Ovary (tissue), 9 donors: ENCODE measurements around the gene LMAN2. TPM values are rescaled to one million over a fixed set of nuclear protein-coding genes. Genes with fewer than 3 reads are reported as not detected.

Experiments used
- DNase-seq, 5 donors: peaks; one replicate each; pipeline ENCODE4 v3.0.0-alpha.2; 2019 to 2020
- H3K27ac ChIP-seq, 2 donors: fragments of 200-600 bp; one replicate each; pipeline versions ENCODE4 v1.5.1 to v1.8.0; 2019 to 2022
- H3K27me3 ChIP-seq: fragments of 200-600 bp; one replicate; pipeline ENCODE4 v1.8.0; 2022
- H3K36me3 ChIP-seq: fragments of 200-600 bp; sonication (generic); one replicate; pipeline ENCODE4 v1.5.1; 2019
- H3K4me1 ChIP-seq: one replicate; pipeline ENCODE4 v1.8.1; 2013; ENCODE audit warnings: mild to moderate bottlenecking, moderate library complexity; ENCODE audit not compliant: insufficient read depth
- H3K4me3 ChIP-seq: fragments of 200-600 bp; sonication (generic); one replicate; pipeline ENCODE4 v1.5.1; 2017
- H3K9me3 ChIP-seq, 2 donors: fragments of 200-600 bp in 1 of 2; sonication (generic) in 1 of 2; one replicate each; pipeline versions ENCODE4 v1.5.1 to v1.8.1; 2013 to 2019; ENCODE audit warnings: mild to moderate bottlenecking in 1 of 2, moderate library complexity in 1 of 2
- CTCF ChIP-seq, 3 donors: fragments of 450-650 bp in 2 of 3; fragments of 200-600 bp in 1 of 3; IDR thresholded peaks; one replicate each; pipeline versions ENCODE4 v1.5.1 to v1.8.0; 2016 to 2022; ENCODE audit warnings: antibody characterized with exemption in 3 of 3, mild to moderate bottlenecking in 1 of 3
- EP300 ChIP-seq: sonication (generic); formaldehyde crosslinking; IDR thresholded peaks from one replicate; pipeline ENCODE4 v1.6.1; 2017; ENCODE audit warnings: antibody characterized with exemption
- POLR2A ChIP-seq: fragments of 450-650 bp; IDR thresholded peaks from one replicate; pipeline ENCODE4 v1.6.1; 2017; ENCODE audit warnings: antibody characterized with exemption, mild to moderate bottlenecking, moderate library complexity
- WGBS, 3 donors: extraction: QIAGEN DNeasy Blood & Tissue Kit in 1 of 3; methylation state at CpG; one replicate each; pipeline versions ENCODE4 v1.1.5 to v1.1.7; 2013 to 2017; 5-methylcytosine and 5-hydroxymethylcytosine counted together
- intact Hi-C, 4 donors: fragments of 100-400 bp; cut with DNase I; formaldehyde crosslinking; loops; one replicate each; pipeline versions ENCODE4 v1.11.0 to v1.15.1; 2022 to 2023
- polyA plus RNA-seq, 2 donors: library from polyadenylated mRNA; stranded (reverse); fragments of 200-250 nt in 1 of 2; fragments of 350-450 nt in 1 of 2; fragmentation: Illumina TruSeq in 1 of 2; extraction: RNeasy Lipid Tissue Mini Kit (QIAGEN cat#74804) in 1 of 2; gene quantifications; one replicate each; pipeline ENCODE4 v1.2.3, GENCODE V29; 2013 to 2014
- total RNA-seq, 7 donors: library from RNA; depleted of rRNA in 2 of 7; stranded (reverse); fragments of >200 nt in 2 of 7; fragmentation: NEBNext Ultra II Directional in 3 of 7; extraction: Animal tissue kit (Norgen Biotek cat#: 25700) in 3 of 7; gene quantifications; one replicate each; pipeline versions ENCODE4 v1.1.0 to v1.2.4, GENCODE V29; 2016 to 2023
- donor health status: DM: no; HTN: no; CAD: no; lungs with moderate emphysema.
- donor health status: DM: no; HTN: no; CAD: no.
- donor health status: Bipolar disorder and iron deficiency.
- donor health status: DM: yes; HTN: yes; CAD: no.
- donor health status: DM: no; HTN: no; CAD: no.
- donor health status: DM: yes; HTN: yes; CAD: no.

LMAN2 gene
- total and polyA plus RNA-seq, 9 donors, result 63.5 to 154 (median 93.5) TPM

- WGBS, 3 donors, result 15 to 26% (median 20%) methylated on average over 11 of the region's 11 CpGs
- no peaks in the 10 kb centered on the region for H3K27me3 ChIP-seq
- no peaks in the 10 kb centered on the region for H3K36me3 ChIP-seq
- no peak overlapping the region for H3K4me3 ChIP-seq
- intact Hi-C loops, result loop anchor here in 2 of 4 donors (10.0 kb wide), 2 partner anchors 268 to 792 kb away; no protein-coding TSS in a partner anchor
- no peak overlapping the region for H3K27ac ChIP-seq
- no peak for TF ChIP-seq POLR2A
- TF ChIP-seq CTCF (IDR thresholded peaks at IDR 0.05), result no peak
- no peak for TF ChIP-seq EP300
- H3K4me1 ChIP-seq, result no peaks in the 10 kb centered on the region
- DNase-seq, result peak in 2 of 5 donors; percentile 44 to 72
- H3K9me3 ChIP-seq, result no peaks in the 10 kb centered on the region
These were observed 31.1 kb upstream of the LMAN2 start for GRCh38 chr5:177382423-177383029.

GRCh38 chr5:177380805-177381126 lies 29.3 kb upstream of the LMAN2 start:
- no peaks in the 10 kb centered on the region for H3K4me1 ChIP-seq
- no peak for TF ChIP-seq POLR2A
- TF ChIP-seq EP300, result no peak
- TF ChIP-seq CTCF (IDR thresholded peaks at IDR 0.05), result no peak
- no peak for DNase-seq
- no peaks in the 10 kb centered on the region for H3K36me3 ChIP-seq
- no peak overlapping the region for H3K27ac ChIP-seq
- WGBS, 3 donors, result 72 to 84% (median 81%) methylated on average over 6 of the region's 6 CpGs
- H3K27me3 ChIP-seq, result no peaks in the 10 kb centered on the region
- intact Hi-C loops, result loop anchor here in 2 of 4 donors (10.0 kb wide), 2 partner anchors 266 to 794 kb away; no protein-coding TSS in a partner anchor
- H3K4me3 ChIP-seq, result no peak overlapping the region
- H3K9me3 ChIP-seq, result no peaks in the 10 kb centered on the region

GRCh38 chr5:177378884-177379883 lies 27.7 kb upstream of the LMAN2 start:
- H3K4me1 ChIP-seq, result no peaks in the 10 kb centered on the region
- 78 to 81% (median 79%) methylated on average over 14 to 15 of the region's 15 CpGs for WGBS, 3 donors
- H3K27me3 ChIP-seq, result no peaks in the 10 kb centered on the region
- TF ChIP-seq POLR2A (no peak), EP300 (no peak), CTCF (IDR thresholded peaks at IDR 0.05) (no peak)
- H3K9me3 ChIP-seq, result no peaks in the 10 kb centered on the region
- H3K36me3 ChIP-seq, result no peaks in the 10 kb centered on the region
- H3K27ac ChIP-seq, result no peak overlapping the region
- intact Hi-C loops, result no loop called here
- no peak overlapping the region for H3K4me3 ChIP-seq
- DNase-seq, result no peak

- no peak for TF ChIP-seq CTCF (IDR thresholded peaks at IDR 0.05)
- no peak for TF ChIP-seq POLR2A
- no peak for TF ChIP-seq EP300
- Histone ChIP-seq H3K27ac (no peak overlapping the region), H3K9me3 (no peaks in the 10 kb centered on the region), H3K4me1 (no peaks in the 10 kb centered on the region), H3K27me3 (no peaks in the 10 kb centered on the region), H3K4me3 (no peak overlapping the region), H3K36me3 (no peaks in the 10 kb centered on the region)
- 86 to 93% (median 93%) methylated on average over 8 of the region's 8 CpGs for WGBS, 3 donors
- DNase-seq, result no peak
- intact Hi-C loops, result no loop called here
These were observed 26.6 kb upstream of the LMAN2 start for GRCh38 chr5:177377851-177378776.
